ENCODE measurements around the gene SYNC. TPM values are rescaled to one million over a fixed set of nuclear protein-coding genes. Genes with fewer than 3 reads are reported as not detected.

Gene SYNC
- total and polyA plus RNA-seq, 10 of the 15 experiments (the other 5 are each of a cell fraction or from before 2014, with no cell fraction given): 0.04 to 0.12 (median 0.05) TPM; not detected in 7

GRCh38 chr1:32650752-32651460, 51.7 kb downstream of the SYNC start, which contains the start of gene RBBP4 (continued):
- TF ChIP-seq ZNF687 (IDR thresholded peaks at IDR 0.05): peak; percentile 99
- 0 out of 2 replicates have a peak, but pooled peaks have one; percentile 9 for TF ChIP-seq STAT1 (conservative IDR thresholded peaks at IDR 0.05)
- TF ChIP-seq TCF12 (IDR thresholded peaks at IDR 0.05; ENCODE audit: low read depth, low read length): 0 out of 2 replicates have a peak, but pooled peaks have one; percentile 2
- TF ChIP-seq USF2 (IDR thresholded peaks at IDR 0.05; ENCODE audit: borderline replicate concordance, low read depth, low read length): peak; percentile 69
- TF ChIP-seq RB1 (IDR thresholded peaks at IDR 0.05; ENCODE audit: borderline replicate concordance): peak; percentile 84; the same call in 1 of the 2 replicates
- no peak; the same call in none of the 2 replicates for TF ChIP-seq SMAD5 (IDR thresholded peaks at IDR 0.05; ENCODE audit: low read depth)
- no peak; the same call in 1 of the 2 replicates for TF ChIP-seq FOXM1 (IDR thresholded peaks at IDR 0.05; ENCODE audit: low read depth, low read length)
- TF ChIP-seq SP1 (IDR thresholded peaks at IDR 0.05; ENCODE audit: low read depth, low read length): peak; percentile 90
- TF ChIP-seq BCL11A (IDR thresholded peaks at IDR 0.05; ENCODE audit: low read depth, low read length): no peak
- TF ChIP-seq BRCA1 (IDR thresholded peaks at IDR 0.05; ENCODE audit: low read depth, low read length): peak; percentile 51; the same call in 1 of the 2 replicates
- TF ChIP-seq ZSCAN29 (IDR thresholded peaks at IDR 0.05): no peak
- peak; percentile 85 for TF ChIP-seq HDGF (IDR thresholded peaks at IDR 0.05)
- TF ChIP-seq IRF3 (IDR thresholded peaks at IDR 0.05): peak; percentile 68; the same call in 1 of the 2 replicates
- TF ChIP-seq LARP7 (IDR thresholded peaks at IDR 0.05): no peak; the same call in 1 of the 2 replicates
- peak; percentile 1 for TF ChIP-seq SIX5 (IDR thresholded peaks at IDR 0.05; ENCODE audit: low read depth, low read length, severe bottlenecking)
- peak; percentile 78; the same call in 1 of the 2 replicates for TF ChIP-seq NKRF (conservative IDR thresholded peaks at IDR 0.05)
- peak; percentile 90; the same call in 1 of the 2 replicates for TF ChIP-seq CHD1 (IDR thresholded peaks at IDR 0.05; ENCODE audit: low read depth, low read length)
- peak; percentile 23 for TF ChIP-seq FOS (IDR thresholded peaks at IDR 0.05; ENCODE audit: borderline replicate concordance, extremely low read depth, insufficient read length)
- peak; percentile 79 for TF ChIP-seq DPF2 (IDR thresholded peaks at IDR 0.05)
- TF ChIP-seq HCFC1 (IDR thresholded peaks at IDR 0.05; ENCODE audit: low read length): peak; percentile 47; the same call in 1 of the 2 replicates
- 0 out of 2 replicates have a peak, but pooled peaks have one; percentile 11 for TF ChIP-seq ZBTB33 (IDR thresholded peaks at IDR 0.05)

Data from GM12878 (cell line).